Trophoblast cell (in vitro differentiated cells and primary cell): ENCODE measurements around the gene DCN.
"Not testable (repeated sequence)": the region's sequence is repeated elsewhere in the genome, so short reads cannot be mapped to it uniquely, and the experiment has no call there.

Experiments
- DNase-seq, 2 donors: peaks; one replicate each; pipeline ENCODE4 v3.0.0-alpha.2; 2016
- H2AFZ ChIP-seq: 2 replicates; pipeline ENCODE4 v1.6.1; 2013; ENCODE audit warnings: low read length, moderate library complexity, mild to moderate bottlenecking; ENCODE audit not compliant: insufficient read depth, poor library complexity
- H2AK5ac ChIP-seq: 2 replicates; pipeline ENCODE4 v1.6.1; 2013; ENCODE audit warnings: mild to moderate bottlenecking, low read length
- H2BK120ac ChIP-seq: 2 replicates; pipeline ENCODE4 v1.6.1; 2013; ENCODE audit warnings: low read length, mild to moderate bottlenecking, moderate library complexity; ENCODE audit not compliant: insufficient read depth, poor library complexity
- H2BK12ac ChIP-seq: 2 replicates; pipeline ENCODE4 v1.6.1; 2013; ENCODE audit warnings: mild to moderate bottlenecking, low read length, moderate library complexity
- H2BK5ac ChIP-seq: 2 replicates; pipeline ENCODE4 v1.6.1; 2013; ENCODE audit warnings: low read length, low read depth, moderate library complexity, mild to moderate bottlenecking; ENCODE audit not compliant: poor library complexity
- H3K14ac ChIP-seq: 2 replicates; pipeline ENCODE4 v1.6.1; 2013; ENCODE audit warnings: mild to moderate bottlenecking, low read length
- H3K18ac ChIP-seq: 2 replicates; pipeline ENCODE4 v1.6.1; 2013; ENCODE audit warnings: mild to moderate bottlenecking, low read length
- H3K23ac ChIP-seq: 2 replicates; pipeline ENCODE4 v1.6.1; 2013; ENCODE audit warnings: low read length
- H3K27ac ChIP-seq: 2 replicates; pipeline ENCODE4 v1.5.1; 2013; ENCODE audit warnings: low read depth, mild to moderate bottlenecking, inconsistent platforms, low read length, moderate library complexity
- H3K27me3 ChIP-seq: 2 replicates; pipeline ENCODE4 v1.6.1; 2013; ENCODE audit warnings: inconsistent platforms, mild to moderate bottlenecking, low read length, moderate library complexity; ENCODE audit not compliant: insufficient read depth
- H3K36me3 ChIP-seq, 2 experiments: 1 replicate in 1 of 2; 2 replicates in 1 of 2; pipeline ENCODE4 v1.6.1; 2013; ENCODE audit warnings: low read length in 2 of 2, mild to moderate bottlenecking in 2 of 2, moderate library complexity in 1 of 2; ENCODE audit not compliant: insufficient read depth in 2 of 2, control insufficient read depth in 1 of 2
- H3K4ac ChIP-seq: 2 replicates; pipeline ENCODE4 v1.6.1; 2013; ENCODE audit warnings: low read depth, mild to moderate bottlenecking, low read length, moderate library complexity
- H3K4me1 ChIP-seq, 2 experiments: 1 replicate in 1 of 2; 2 replicates in 1 of 2; pipeline ENCODE4 v1.6.1; 2013; ENCODE audit warnings: low read length in 2 of 2, mild to moderate bottlenecking in 2 of 2, moderate library complexity in 1 of 2; ENCODE audit not compliant: insufficient read depth in 2 of 2, control insufficient read depth in 1 of 2
- H3K4me2 ChIP-seq: 2 replicates; pipeline ENCODE4 v1.6.1; 2013; ENCODE audit warnings: inconsistent platforms, mild to moderate bottlenecking, low read length, moderate library complexity
- H3K4me3 ChIP-seq: 2 replicates; pipeline ENCODE4 v1.5.1; 2013; ENCODE audit warnings: mild to moderate bottlenecking, low read depth, low read length, inconsistent platforms
- H3K79me1 ChIP-seq: one replicate; pipeline ENCODE4 v1.6.1; 2013; ENCODE audit warnings: low read length
- H3K79me2 ChIP-seq: 2 replicates; pipeline ENCODE4 v1.6.1; 2013; ENCODE audit warnings: low read length, mild to moderate bottlenecking; ENCODE audit not compliant: control insufficient read depth, insufficient read depth, poor library complexity
- H3K9ac ChIP-seq: 2 replicates; pipeline ENCODE4 v1.6.1; 2013; ENCODE audit warnings: mild to moderate bottlenecking, low read length
- H3K9me3 ChIP-seq: 2 replicates; pipeline ENCODE4 v1.6.1; 2013; ENCODE audit warnings: low read depth, mild to moderate bottlenecking, control low read depth, inconsistent platforms, low read length; ENCODE audit not compliant: insufficient read depth
- H4K12ac ChIP-seq: 2 replicates; pipeline ENCODE4 v1.6.1; 2013; ENCODE audit warnings: low read depth, mild to moderate bottlenecking, low read length, moderate library complexity
- H4K8ac ChIP-seq: 2 replicates; pipeline ENCODE4 v1.6.1; 2013; ENCODE audit warnings: low read depth, mild to moderate bottlenecking, low read length, moderate library complexity
- H4K91ac ChIP-seq: one replicate; pipeline ENCODE4 v1.6.1; 2013; ENCODE audit warnings: low read depth, mild to moderate bottlenecking, low read length, moderate library complexity
- WGBS: extraction: QIAGEN DNeasy Blood & Tissue Kit; methylation state at CpG from one replicate; pipeline ENCODE4 v1.1.7; 2013; ENCODE audit warnings: missing lambda C conversion rate; ENCODE audit not compliant: insufficient read length, insufficient coverage; ENCODE audit errors: extremely low coverage; 5-methylcytosine and 5-hydroxymethylcytosine counted together

DCN gene

DNA sequence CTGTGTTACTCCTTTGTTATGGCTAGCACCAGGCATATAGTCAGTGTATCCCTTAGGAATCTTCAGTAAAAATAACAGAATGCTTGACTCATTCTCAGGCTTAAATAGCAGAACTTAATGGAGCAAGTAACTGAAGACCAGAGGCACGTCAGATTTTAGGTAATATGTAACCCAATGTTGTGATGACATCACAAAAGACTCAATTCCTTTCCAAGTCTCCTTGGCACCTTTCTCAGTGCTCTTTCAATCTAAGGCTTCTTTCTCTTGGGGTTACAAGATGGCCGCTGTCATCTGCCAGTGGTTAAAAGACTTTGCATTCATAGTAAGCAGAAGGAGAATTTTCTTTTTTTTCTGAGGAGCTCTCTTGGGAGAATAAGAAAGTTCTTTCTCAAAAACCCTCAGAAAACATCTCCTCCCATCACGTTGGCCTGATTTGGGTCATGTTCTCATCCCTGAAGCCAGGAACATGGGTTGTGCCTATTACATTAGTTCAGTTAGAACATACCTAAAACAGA lies 33.4 kb upstream of the DCN start:
- no peak overlapping the region for H4K91ac ChIP-seq
- H2BK5ac ChIP-seq = no peak overlapping the region
- no peak overlapping the region for H2AFZ ChIP-seq
- H3K18ac ChIP-seq = no peak overlapping the region
- H3K14ac ChIP-seq = no peak overlapping the region
- no peak overlapping the region for H3K9ac ChIP-seq
- H3K23ac ChIP-seq = no peak overlapping the region
- H3K27me3 ChIP-seq = no peaks in the 10 kb centered on the region
- no CpG with 5 or more reads among the region's 3 CpGs for WGBS
- no peak overlapping the region for H4K12ac ChIP-seq
- no peak overlapping the region for H3K4me3 ChIP-seq
- no peak overlapping the region for H2AK5ac ChIP-seq
- no peak overlapping the region for H3K27ac ChIP-seq
- H3K4me1 ChIP-seq = no peaks in the 10 kb centered on the region
- no peak overlapping the region for H3K4ac ChIP-seq
- H2BK12ac ChIP-seq = no peak overlapping the region
- DNase-seq = no peak
- no peaks in the 10 kb centered on the region for H3K36me3 ChIP-seq
- no peak overlapping the region for H2BK120ac ChIP-seq
- no peak overlapping the region for H3K4me2 ChIP-seq
- H4K8ac ChIP-seq = no peak overlapping the region
- no peaks in the 10 kb centered on the region for H3K79me2 ChIP-seq
- H3K9me3 ChIP-seq = no peaks in the 10 kb centered on the region
- no peaks in the 10 kb centered on the region for H3K79me1 ChIP-seq

DNA sequence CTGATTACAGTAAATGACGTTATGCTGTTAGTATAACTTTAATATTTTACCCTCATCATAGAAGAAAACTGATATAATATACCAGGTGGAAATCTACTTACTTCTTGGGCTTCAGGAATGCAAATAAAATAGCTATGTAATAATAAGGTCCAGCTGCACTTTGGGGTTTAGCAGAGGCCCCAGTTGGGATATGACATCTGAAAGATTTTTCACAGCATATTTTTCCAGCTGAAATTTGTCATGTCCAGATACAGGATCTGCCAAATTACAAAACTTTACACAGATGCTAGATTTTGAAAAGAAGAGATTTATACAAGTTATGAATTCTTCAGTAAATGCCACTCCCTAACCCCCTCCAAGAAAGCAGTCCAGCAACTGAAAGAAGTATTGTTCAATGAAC lies 29.2 kb upstream of the DCN start:
- Histone ChIP-seq H3K4me1 (no peaks in the 10 kb centered on the region), H3K36me3 (no peaks in the 10 kb centered on the region), H2BK12ac (no peak overlapping the region), H4K91ac (no peak overlapping the region), H3K14ac (no peak overlapping the region), H3K27me3 (no peaks in the 10 kb centered on the region), H2BK5ac (no peak overlapping the region), H3K23ac (no peak overlapping the region), H3K9ac (no peak overlapping the region), H3K18ac (no peak overlapping the region), H3K9me3 (no peaks in the 10 kb centered on the region), H3K27ac (no peak overlapping the region), H3K4me3 (no peak overlapping the region), H2AFZ (no peak overlapping the region), H2BK120ac (no peak overlapping the region), H3K4ac (no peak overlapping the region), H2AK5ac (no peak overlapping the region), H4K12ac (no peak overlapping the region), H3K79me1 (no peaks in the 10 kb centered on the region), H4K8ac (no peak overlapping the region), H3K79me2 (no peaks in the 10 kb centered on the region), H3K4me2 (no peak overlapping the region)
- DNase-seq = no peak
- WGBS = no CpG with 5 or more reads among the region's 1 CpG

DNA sequence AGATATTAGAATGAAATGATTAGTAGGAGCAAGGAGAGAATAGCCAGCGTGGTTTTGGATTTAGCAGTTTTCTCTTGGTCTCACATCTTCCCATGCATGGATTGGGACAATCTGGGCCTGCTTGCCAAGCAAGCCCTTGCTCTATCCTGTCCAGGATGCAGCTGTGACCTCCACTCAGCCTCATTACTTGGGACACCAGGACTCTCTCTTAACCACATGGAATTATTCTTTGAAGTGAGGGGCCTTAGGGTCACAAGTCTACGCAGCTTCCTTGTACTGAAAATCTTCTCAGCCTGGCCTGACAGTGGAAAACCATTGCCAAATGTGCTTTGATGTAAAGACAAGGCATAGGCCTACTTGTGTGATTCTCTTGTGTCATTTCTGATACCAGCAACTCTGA lies 28.0 kb upstream of the DCN start:
- Histone ChIP-seq H3K4me3 (no peak overlapping the region), H3K79me1 (no peaks in the 10 kb centered on the region), H2BK12ac (no peak overlapping the region), H3K79me2 (no peaks in the 10 kb centered on the region), H2BK120ac (no peak overlapping the region), H4K8ac (no peak overlapping the region), H3K27ac (no peak overlapping the region), H3K27me3 (no peaks in the 10 kb centered on the region), H3K9me3 (no peaks in the 10 kb centered on the region), H3K9ac (no peak overlapping the region), H3K14ac (no peak overlapping the region), H3K4me1 (no peaks in the 10 kb centered on the region), H2AFZ (no peak overlapping the region), H2BK5ac (no peak overlapping the region), H2AK5ac (no peak overlapping the region), H3K4me2 (no peak overlapping the region), H4K91ac (no peak overlapping the region), H4K12ac (no peak overlapping the region), H3K23ac (no peak overlapping the region), H3K36me3 (no peaks in the 10 kb centered on the region), H3K18ac (no peak overlapping the region), H3K4ac (no peak overlapping the region)
- no CpG with 5 or more reads among the region's 2 CpGs for WGBS
- DNase-seq = no peak

DNA sequence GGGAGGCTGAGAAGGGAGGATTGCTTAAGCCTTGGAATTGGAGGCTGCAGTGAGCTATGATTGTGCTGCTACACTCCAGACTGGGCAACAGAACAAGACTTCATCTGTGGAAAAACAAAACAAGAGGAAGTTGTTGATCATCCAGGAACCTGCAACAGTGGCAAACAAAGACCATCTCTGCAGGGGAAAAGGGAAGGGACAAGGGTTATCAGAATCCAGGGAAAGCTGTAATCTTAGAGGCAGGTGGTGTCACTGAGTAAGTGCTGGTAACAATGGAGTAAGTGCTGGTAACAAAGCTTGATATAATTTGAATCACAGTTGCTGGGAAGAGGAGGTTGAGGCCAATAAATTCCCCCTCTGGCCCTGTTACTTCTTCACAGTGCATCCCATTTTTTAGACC lies 27.5 kb upstream of the DCN start:
- H3K14ac ChIP-seq = no peak overlapping the region
- H3K27me3 ChIP-seq = no peaks in the 10 kb centered on the region
- no peak overlapping the region for H2BK120ac ChIP-seq
- H2AFZ ChIP-seq = no peak overlapping the region
- H4K8ac ChIP-seq = no peak overlapping the region
- H3K36me3 ChIP-seq = no peaks in the 10 kb centered on the region
- H3K23ac ChIP-seq = no peak overlapping the region
- no peak overlapping the region for H2BK5ac ChIP-seq
- H3K79me2 ChIP-seq = no peaks in the 10 kb centered on the region
- peaks cover 0 to 1% of the 10 kb centered on the region in 2 experiments for H3K4me1 ChIP-seq
- H2BK12ac ChIP-seq = no peak overlapping the region
- no peaks in the 10 kb centered on the region for H3K79me1 ChIP-seq
- H3K4ac ChIP-seq = no peak overlapping the region
- H3K27ac ChIP-seq = no peak overlapping the region
- H3K18ac ChIP-seq = no peak overlapping the region
- no peak overlapping the region for H4K91ac ChIP-seq
- no peak overlapping the region for H3K4me3 ChIP-seq
- no peak overlapping the region for H3K9ac ChIP-seq
- no peak overlapping the region for H3K4me2 ChIP-seq
- H4K12ac ChIP-seq = no peak overlapping the region
- H2AK5ac ChIP-seq = no peak overlapping the region
- no peaks in the 10 kb centered on the region for H3K9me3 ChIP-seq
- DNase-seq = no peak

DNA sequence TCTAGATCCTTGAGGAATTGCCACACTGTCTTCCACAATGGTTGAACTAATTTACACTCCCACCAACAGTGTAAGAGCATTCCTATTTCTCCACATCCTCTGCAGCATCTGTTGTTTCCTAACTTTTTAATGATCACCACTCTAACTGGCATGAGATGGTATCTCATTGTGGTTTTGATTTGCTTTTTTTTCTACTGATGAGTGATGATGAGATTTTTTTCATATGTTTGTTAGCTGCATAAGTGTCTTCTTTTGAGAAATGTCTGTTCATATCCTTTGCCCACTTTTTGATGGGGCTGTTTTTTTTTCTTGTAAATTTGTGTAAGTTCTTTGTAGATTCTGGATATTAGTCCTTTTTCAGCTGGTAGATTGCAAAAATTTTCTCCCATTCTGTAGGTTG lies 24.7 kb upstream of the DCN start:
- H2AFZ ChIP-seq, H4K91ac ChIP-seq: not testable (repeated sequence)

More for the DNA sequence above, 24.7 kb upstream of the DCN start:
- H3K27ac ChIP-seq, H3K4ac ChIP-seq, H3K79me1 ChIP-seq, H2BK5ac ChIP-seq, H3K14ac ChIP-seq, H2BK120ac ChIP-seq, H2BK12ac ChIP-seq, H4K8ac ChIP-seq, H3K9ac ChIP-seq, H3K4me3 ChIP-seq, H3K36me3 ChIP-seq, H3K27me3 ChIP-seq, H3K18ac ChIP-seq, H3K4me2 ChIP-seq, H3K23ac ChIP-seq, H2AK5ac ChIP-seq, H3K9me3 ChIP-seq, H3K79me2 ChIP-seq, H3K4me1 ChIP-seq, DNase-seq, H4K12ac ChIP-seq: not testable (repeated sequence)
